Tongue (tissue), 2 donors: Measurements from ENCODE around the gene PUM1. TPM values are rescaled to one million over a fixed set of nuclear protein-coding genes. Genes with fewer than 3 reads are reported as not detected.

Source experiments
- DNase-seq: peaks from one replicate; pipeline ENCODE4 v3.0.0-alpha.2; 2015
- total RNA-seq: library from RNA; depleted of rRNA; stranded (reverse); fragments of >200 nt; gene quantifications from one replicate; pipeline ENCODE4 v1.2.3, GENCODE V29; 2014

PUM1 gene
- total RNA-seq, 1 donor from 2014 or later: 89.8 TPM

DNA sequence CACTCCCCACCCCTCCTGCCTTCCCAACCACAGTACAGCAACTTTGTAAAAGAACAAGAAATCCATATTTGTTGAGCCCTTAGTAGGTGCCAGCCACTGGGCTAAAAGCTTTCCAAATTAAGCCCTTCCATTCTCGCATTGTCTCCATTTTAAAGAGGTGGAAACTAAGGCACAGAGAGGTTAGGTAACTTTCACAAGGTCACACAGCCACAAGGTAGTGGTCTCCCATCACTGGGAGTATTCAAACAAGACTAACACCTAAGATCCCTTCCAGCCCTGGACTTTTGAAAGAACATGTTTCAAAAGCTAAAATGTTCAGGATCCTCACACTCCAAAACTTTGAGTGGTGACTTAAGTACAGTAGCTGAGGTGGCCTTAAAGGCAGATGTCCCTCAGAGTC lies 160.1 kb downstream of the PUM1 start:
- DNase-seq: no peak

- no peak for DNase-seq
Measured at GRCh38 chr1:30904962-30905335, 160.6 kb downstream of the PUM1 start.

DNA sequence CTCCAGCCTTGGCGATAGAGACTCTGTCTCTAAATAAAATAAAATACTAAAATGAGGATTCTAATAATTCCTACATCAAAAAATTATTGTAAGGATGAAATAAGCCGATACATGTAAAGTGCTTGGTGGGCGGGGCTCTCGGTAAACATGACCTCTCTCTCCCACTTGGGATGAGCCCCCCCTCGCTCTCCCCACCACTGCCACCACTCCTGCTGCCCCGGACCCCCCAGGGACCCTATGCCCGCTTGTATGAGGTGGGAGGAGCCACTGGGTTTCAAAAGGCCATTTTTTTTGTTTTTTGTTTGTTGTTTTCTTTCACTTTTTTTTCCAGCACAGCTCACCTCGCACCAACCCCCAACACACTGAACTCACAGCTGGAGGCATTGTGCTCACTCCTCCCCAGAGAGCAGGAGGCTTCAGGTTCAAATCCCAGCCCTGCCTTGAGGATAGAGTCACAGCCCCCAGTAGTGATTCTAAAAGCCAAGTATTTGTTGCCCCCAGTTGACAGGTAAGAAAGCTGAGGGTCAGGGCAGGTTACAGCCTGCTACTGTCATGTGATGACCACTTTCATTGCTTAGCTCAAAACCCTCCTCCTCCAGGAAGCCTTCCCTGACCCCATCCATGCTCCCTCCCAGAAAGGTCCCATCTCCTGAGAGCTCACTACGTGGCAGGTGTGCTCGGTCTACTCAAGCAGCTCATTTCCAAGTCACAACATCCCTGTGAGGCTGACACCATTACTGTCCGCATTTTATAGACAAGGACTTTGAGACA lies 161.1 kb downstream of the PUM1 start:
- DNase-seq: no peak

DNA sequence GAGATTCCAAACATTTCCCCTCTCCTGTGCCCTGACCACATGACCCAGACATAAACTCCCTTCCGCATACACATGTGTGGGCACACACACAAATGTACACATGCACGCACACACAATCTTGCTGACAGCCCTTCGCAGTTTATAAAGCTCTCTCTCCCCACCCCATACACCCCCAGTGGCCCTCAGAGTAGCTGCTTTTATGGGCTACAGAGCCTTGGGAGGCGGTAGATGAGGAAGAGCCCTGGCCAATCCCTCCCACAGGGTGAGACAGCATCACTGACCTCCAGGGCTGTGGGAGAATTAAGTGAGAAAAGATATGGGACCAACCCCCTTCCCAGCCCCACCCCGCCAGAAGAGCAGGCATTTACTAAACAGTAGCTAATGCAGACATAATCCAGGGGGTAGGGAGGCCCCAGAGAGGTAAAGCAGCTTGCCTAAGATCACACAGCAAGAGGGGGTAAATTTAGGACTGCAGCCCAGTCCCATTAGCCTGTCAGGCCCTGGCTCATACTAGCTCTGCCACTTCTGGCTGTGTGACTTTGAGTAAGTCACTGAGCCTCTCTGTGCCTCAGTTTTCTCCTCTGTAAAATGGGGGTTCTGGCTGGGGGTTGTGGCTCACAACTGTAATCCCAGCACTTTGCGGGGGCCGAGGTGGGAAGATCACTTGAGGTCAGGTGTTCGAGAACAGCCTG lies 162.0 kb downstream of the PUM1 start:
- DNase-seq: no peak

DNA sequence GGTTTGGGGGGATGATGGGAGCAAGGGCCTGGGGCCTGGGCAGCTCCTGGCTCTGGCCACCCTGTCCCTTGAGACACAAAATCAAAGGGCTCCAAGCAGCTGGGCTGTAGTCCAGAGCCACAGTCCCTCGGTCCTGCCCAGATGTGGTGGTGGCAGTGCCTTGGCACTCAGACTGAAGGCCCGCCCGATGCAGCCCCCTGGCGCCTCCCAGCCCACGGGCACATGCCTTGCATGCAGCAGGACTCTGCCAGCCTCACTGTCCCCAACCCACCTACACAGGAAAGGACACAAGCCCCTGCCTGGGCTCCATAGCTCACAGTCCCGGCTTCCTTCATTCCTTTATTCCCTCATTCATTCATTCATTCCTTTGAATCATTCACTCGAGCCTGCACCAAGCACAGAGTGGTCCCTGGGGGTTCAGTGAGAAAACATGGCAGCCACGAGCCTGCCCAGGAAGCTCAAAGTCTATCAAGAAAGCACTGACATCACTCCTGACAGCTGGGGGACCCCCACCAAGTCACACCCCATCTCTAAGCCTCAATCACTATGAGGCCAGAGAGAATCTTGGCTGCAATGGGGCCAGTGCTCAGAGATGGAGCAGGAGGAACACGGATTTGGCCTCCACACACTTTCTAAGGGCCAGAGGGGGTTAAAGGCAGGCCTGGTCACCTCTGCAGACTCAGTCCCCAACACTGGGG lies 162.8 kb downstream of the PUM1 start:
- no peak for DNase-seq

GRCh38 chr1:30901798-30902581 lies 163.5 kb downstream of the PUM1 start:
- no peak for DNase-seq

- DNase-seq: no peak
Measured at GRCh38 chr1:30900931-30901560, 164.5 kb downstream of the PUM1 start.

DNA sequence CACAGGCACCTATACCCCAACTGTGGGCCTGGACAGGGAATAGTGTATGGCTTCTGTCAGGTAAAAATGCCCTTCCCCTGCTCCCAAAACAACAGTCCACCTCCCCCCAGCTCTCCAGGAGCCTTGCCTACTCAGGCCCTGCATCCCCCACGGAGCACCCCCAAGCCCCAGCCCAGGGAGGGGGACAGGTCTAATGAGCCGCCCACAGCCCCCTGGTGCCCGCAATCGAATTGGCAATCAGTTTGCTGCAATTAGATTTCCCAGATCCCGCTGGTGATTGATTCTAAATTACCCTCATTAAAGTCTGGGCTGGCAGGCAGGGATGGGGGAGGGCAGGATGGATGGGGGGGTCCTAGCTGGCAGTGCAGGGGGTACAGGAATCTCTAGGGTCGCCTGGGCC lies 165.0 kb downstream of the PUM1 start:
- no peak for DNase-seq

GRCh38 chr1:30899577-30900389 lies 165.7 kb downstream of the PUM1 start:
- DNase-seq: no peak

DNA sequence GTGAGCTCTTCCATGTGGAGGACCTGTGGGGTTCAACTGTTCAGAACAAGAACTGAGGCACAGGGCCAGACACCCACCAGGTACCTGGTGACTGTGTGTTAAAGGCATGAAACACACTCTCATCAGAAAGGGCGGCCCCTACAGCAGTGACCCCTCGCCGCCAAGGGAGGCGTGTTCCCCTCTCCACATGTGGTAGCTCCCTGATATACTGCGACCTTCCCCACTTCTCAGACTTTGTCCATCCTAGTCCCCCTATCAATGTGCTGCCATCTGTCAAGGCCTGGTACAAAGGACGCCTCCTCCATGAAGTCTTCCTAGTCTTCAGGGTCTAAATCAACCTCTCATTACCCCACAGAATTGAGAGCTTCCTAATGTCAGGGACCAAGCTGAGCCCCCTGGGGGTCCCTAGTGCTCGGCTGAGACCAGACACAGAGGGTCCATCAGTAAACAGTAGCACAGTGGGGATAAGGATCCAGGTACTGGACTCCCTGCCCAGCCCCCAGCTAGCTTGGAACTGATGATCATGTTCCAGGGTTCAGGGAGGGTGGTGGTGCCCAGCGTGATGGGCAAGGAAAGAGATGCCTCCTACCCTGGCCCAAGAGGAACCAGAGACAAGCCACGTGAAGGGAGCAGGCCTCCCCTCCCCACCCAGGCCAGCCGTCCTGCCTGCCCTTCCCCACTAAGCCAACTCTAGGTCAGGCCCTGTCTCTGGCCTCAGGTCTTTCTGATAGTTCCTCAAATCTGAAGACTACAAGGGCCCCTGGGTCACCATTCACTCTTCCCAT lies 167.3 kb downstream of the PUM1 start:
- no peak for DNase-seq

GRCh38 chr1:30896905-30897304 lies 168.6 kb downstream of the PUM1 start:
- DNase-seq: no peak

DNA sequence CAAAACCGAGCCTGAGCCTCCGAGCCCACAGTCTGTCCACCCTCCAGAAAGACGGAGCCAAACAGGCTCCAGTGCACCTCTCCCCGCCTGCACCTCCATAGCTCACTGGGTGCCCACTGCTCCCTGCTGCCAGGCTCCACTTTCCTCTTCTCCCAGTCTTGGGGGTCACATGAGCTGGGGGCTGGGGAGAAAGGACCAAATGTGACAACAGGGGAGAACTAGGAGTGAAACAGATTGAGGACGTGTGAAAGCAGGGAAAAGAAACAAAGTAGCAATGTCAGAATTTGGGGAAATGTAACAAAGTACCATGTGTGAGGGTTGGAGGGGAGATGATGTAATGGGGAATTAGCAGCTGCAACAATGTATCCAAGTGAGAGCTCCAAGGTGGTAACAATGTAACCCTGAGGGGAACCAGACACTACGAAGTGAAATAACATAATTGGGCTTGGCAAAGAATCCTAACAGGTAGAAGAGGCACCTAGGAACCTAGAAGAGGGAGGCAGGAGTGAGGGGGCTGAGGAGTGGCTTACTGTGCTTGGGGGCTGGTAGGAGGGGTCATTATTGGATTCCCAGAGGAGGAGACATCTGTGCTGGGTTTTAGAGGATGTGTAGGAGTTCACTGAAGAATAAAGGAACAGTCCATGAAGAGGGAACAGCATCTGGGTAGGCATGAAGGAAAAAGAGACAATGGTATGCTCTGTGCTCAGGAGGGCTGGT lies 169.4 kb downstream of the PUM1 start:
- no peak for DNase-seq

- no peak for DNase-seq
Measured at GRCh38 chr1:30895382-30895943, 170.1 kb downstream of the PUM1 start.

- no peak for DNase-seq
Measured at GRCh38 chr1:30894508-30894973, 171.0 kb downstream of the PUM1 start.

- DNase-seq: no peak
Measured at GRCh38 chr1:30893776-30894507, 171.6 kb downstream of the PUM1 start.

- no peak for DNase-seq
Measured at GRCh38 chr1:30892671-30893073, 172.8 kb downstream of the PUM1 start.

- no peak for DNase-seq
Measured at GRCh38 chr1:30891227-30891552, 174.3 kb downstream of the PUM1 start.

- no peak for DNase-seq
Measured at GRCh38 chr1:30890502-30891226, 174.9 kb downstream of the PUM1 start.
